Stimulated activated naive B cell treated with anti-CD40 and anti-IgM and Interleukin-4, amounts not matched to agents 10 μg/mL and 1 μg/mL and 100 μg/mL, for 72 hours (primary cell): ENCODE measurements around the gene MT1M.
"Not testable (repeated sequence)": the region's sequence is repeated elsewhere in the genome, so short reads cannot be mapped to it uniquely, and the experiment has no call there.

Experiments
- ATAC-seq, 2 donors: fragments of 150-1000 bp; cut with Tn5 transposase; replicated peaks; 2 replicates each; pipeline ENCODE4 v1.10.0; 2021; ENCODE audit warnings: moderate library complexity in 1 of 2
- DNase-seq: peaks from one replicate; pipeline ENCODE4 v3.0.0; 2021
- H3K27ac Mint-ChIP-seq: one replicate; pipeline ENCODE4 v1.8.0; 2022; ENCODE audit warnings: mild to moderate bottlenecking, mixed read lengths
- H3K27me3 Mint-ChIP-seq, 2 donors: one replicate each; pipeline ENCODE4 v1.8.0; 2022; ENCODE audit warnings: mixed read lengths in 2 of 2
- H3K36me3 Mint-ChIP-seq, 2 donors: one replicate each; pipeline ENCODE4 v1.8.0; 2022; ENCODE audit warnings: mixed read lengths in 2 of 2, mild to moderate bottlenecking in 1 of 2
- H3K4me1 Mint-ChIP-seq, 2 donors: one replicate each; pipeline ENCODE4 v1.8.0; 2022; ENCODE audit warnings: mixed read lengths in 2 of 2, mild to moderate bottlenecking in 1 of 2
- H3K4me3 Mint-ChIP-seq, 2 donors: one replicate each; pipeline ENCODE4 v1.8.0; 2022; ENCODE audit warnings: mild to moderate bottlenecking in 2 of 2, mixed read lengths in 2 of 2, moderate library complexity in 1 of 2
- H3K9me3 Mint-ChIP-seq, 2 donors: one replicate each; pipeline ENCODE4 v1.8.0; 2022; ENCODE audit warnings: mixed read lengths in 2 of 2, mild to moderate bottlenecking in 1 of 2

The MT1M gene

DNA sequence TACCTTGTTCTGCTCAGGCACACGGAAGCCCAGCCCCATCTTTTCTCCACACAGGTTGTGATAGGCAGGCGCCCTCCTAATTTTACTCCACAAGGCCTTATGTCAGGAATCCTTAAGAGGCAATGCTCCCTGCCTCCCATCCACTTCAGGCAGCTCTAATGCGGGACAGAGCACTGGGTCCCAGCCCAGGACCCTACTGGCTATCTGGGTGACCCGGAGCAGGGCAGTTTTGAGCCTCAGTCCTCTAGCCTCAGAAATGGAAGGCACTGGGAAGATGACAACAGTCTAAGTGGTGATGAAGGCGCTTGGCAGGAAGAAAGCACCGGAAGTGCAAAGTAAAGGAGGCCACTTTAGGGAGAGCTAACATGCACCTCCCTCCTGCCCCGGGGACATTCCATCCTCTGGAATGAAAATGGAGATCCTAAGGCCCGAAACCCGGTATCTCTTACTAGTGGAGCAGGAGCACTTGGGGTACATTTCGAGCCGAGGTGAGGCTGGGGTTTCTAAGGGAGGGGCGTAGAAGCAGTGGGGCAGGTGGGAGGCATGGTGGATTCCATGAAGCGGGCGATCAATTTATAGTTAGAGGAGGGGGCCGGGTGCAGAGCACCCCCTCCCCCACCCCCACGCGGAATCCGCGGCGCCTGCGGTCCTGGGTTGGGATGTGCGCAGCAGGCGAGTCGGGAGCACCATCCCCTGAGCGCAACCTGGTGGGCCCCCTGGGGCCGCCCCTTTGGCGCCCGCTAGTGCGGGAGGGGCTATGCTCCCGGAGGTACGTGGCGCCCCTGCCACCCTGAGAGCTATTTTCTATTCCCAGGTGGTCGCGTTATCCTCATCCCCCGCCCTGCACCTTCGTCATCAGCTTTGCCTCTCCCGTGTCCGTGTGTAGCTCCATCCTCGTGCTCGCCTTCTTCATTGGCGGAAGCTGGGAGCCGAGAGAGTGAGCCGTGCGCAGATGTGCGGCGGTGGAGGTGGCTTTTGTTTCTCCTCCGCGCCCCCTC lies 30.2 kb downstream of the MT1M start:
- Mint-ChIP-seq H3K36me3 (peaks cover 0 to 3% of the 10 kb centered on the region in 2 donors), H3K27ac (peak overlapping the region; percentile 26), H3K27me3 (peaks cover 59 to 68% of the 10 kb centered on the region in 2 donors), H3K4me3 (peak overlapping the region; percentile 55 to 71), H3K4me1 (peaks cover 14 to 24% of the 10 kb centered on the region in 2 donors), H3K9me3 (no peaks in the 10 kb centered on the region)
- no peak for DNase-seq
- no peak for ATAC-seq

DNA sequence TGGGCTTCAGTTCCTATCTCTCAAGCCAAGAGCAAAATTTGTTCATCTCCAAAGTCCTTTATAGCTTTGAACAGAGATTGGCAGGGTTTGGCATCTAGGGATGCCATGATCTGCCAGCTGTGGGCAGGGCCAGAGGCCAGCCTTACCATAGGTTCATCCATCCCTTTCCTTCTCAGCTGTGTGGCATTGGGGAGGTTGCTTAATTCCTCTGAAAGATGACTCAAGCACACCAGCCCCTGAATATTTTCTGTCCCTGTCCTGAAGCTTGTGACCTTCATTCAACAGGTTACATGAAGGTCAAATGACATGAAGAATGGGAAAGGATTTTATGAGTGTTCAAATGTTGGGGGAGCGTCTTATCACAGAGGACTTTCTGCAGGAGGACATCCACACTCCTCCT lies 32.0 kb downstream of the MT1M start:
- DNase-seq, result no peak
- Mint-ChIP-seq H3K9me3 (no peaks in the 10 kb centered on the region), H3K27ac (no peak overlapping the region), H3K27me3 (peaks cover 71 to 79% of the 10 kb centered on the region in 2 donors), H3K4me3 (no peak overlapping the region), H3K4me1 (peaks cover 13 to 26% of the 10 kb centered on the region in 2 donors), H3K36me3 (peaks cover 0 to 3% of the 10 kb centered on the region in 2 donors)
- ATAC-seq, result no peak

DNA sequence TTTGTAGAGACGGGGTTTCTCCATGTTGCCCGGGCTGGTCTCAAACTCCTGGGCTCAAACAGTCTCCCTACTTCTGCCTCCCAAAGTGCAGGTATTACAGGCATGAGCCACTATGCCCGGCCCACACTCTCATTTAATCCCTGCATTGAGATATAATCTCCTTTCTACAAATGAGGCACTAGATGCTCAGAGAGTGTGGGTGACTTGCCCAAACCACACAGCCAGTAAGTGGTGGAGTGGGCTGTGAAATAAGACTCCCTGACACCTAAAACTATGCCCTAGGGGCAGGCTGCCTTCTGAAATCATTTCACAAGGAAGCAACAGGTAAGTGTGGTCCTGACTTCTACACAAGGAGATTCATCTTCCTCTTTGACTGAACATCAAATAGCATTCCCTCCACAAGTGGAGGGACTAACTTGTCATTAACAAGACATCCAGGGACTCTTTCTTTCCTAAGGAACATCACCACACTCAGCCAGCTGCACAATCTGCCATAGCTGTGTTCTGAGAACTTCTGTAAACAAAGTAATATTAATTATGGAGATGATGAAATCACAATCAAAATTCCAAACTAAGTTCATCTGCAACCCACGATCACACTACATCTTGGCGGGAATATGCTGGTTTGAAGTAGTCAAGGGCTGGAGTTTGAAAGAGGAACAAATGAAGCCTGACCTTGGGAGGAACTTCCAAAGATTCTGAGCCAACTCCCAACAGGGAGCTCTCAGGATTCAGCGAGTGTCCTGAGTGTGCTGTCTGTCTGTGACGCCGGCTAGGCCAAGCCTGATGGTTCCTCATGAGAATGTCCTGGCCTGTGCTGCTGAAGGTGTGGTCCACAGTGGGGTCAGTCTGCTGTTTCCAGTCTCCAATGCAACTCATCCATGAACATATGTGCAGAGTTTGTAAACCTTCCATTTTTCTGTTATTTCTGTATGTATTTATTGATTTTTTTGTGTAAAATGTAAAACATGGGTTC lies 33.1 kb downstream of the MT1M start:
- peaks cover 17 to 31% of the 10 kb centered on the region in 2 donors for H3K4me1 Mint-ChIP-seq
- not testable (repeated sequence) for ATAC-seq, H3K9me3 Mint-ChIP-seq, H3K36me3 Mint-ChIP-seq, H3K27ac Mint-ChIP-seq, H3K4me3 Mint-ChIP-seq, DNase-seq
- peaks cover 81 to 85% of the 10 kb centered on the region in 2 donors for H3K27me3 Mint-ChIP-seq

DNA sequence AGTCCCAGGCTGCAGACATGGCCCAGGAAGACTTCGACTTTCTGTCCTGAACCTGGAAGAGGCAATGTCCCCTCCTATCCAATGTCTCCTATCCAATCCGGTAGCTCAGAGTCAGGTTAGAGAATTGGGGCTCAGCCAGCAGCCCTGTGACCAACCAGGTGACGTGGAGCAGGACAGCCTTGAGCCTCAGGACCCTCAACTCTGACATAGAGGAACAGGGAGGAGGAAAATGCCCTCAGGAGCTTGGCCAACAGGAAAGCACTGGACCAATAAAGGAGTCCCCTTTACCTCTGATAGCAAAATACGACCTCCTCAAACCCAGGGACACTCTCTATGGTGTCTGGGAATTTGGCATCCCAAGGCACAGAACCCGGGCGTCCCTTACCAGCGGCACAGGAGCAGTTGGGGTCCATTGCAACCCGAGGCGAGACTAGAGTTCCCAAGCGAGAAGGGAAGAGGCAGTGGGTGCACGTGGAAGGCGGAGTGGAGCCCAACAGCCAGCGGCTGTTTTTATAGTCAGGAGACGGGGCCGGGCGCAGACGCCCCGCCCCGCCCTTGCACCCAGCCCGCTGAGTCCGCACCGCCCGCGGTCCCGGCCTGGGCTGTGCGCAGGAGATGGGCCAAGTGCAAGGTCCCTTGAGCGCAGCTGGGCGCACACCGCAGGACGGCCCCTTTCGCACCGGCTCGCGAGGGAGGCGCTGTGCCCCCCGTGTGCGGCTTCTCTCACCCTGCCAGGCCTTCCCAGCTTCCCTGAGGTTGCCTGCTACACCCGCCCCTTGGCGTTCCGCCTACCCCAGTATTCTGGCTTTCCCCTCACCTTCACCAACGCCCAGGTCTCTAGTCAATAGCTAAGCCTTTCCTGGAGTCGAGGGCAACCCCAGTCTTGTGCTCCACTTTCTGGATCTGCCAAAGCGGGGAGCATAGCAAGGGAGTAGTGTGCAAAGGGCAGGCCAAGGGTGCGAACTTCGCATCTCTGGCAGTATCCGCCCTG lies 35.4 kb downstream of the MT1M start, which contains the start of gene MT1G:
Gene MT1G, minus strand, starts transcription at position 485 of the 991 bp plus-strand sequence. Its CDS starts 72 bp downstream, at position 413.
- Mint-ChIP-seq H3K4me3 (peak within 1 kb of the TSS; percentile 14 to 62), H3K4me1 (peaks cover 10 to 24% of the 10 kb centered on the region in 2 donors), H3K27me3 (peaks cover 84 to 85% of the 10 kb centered on the region in 2 donors), H3K9me3 (no peaks in the 10 kb centered on the region), H3K36me3 (no peaks in the 10 kb centered on the region), H3K27ac (no peak within 1 kb of the TSS)
- DNase-seq, result no peak
- peak; percentile 53 to 56 for ATAC-seq

DNA sequence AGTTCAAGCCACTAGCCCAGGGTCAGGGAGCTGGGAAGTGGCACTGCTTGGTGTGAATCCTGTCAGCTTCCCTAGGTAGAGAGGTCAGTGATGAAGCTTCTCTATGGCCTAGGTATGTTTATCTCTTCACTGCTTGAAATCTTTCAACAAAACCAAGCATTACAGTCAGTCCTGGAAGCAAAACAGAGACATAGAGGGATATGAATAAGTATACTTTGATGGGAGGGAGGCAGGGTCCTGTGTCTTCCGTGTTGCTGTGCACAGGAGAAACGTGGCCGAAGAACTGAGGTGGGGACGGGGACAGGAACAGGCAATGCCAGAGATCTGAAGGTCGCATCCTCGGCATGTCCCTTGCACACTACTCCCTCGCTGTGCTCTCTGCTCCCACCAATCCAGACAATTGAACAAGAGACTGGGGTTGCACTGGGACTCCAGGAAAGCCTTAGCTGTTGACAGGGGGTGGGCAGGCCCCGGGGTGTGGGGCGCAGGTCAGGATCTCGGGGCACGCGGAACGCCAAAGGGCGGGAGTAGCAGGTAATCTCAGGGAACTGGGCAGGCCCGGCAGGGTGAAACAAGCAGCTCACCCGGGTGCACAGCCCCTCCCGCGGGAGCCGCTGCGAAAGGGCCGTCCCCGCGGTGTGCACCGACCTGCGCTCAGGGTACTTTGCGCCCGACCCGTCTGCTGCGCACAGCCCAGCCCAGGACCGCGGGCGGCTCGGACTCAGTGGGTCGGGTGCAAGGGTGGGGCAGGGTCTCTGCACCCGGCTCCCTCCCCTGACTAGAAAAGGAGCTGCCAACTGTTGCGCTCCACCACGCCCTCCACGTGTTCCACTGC lies 36.8 kb downstream of the MT1M start, which contains the start of gene MT1H:
Gene MT1H, plus strand, starts transcription at position 810 of the 835 bp plus-strand sequence. CDS start 71 bp downstream, outside the sequence.
- H3K27ac Mint-ChIP-seq, result no peak within 1 kb of the TSS
- no peaks in the 10 kb centered on the region for H3K36me3 Mint-ChIP-seq
- peaks cover 7 to 18% of the 10 kb centered on the region in 2 donors for H3K4me1 Mint-ChIP-seq
- ATAC-seq, result peak in 1 of 2 donors; percentile 45
- H3K27me3 Mint-ChIP-seq, result peaks cover 84 to 90% of the 10 kb centered on the region in 2 donors
- H3K9me3 Mint-ChIP-seq, result no peaks in the 10 kb centered on the region
- DNase-seq, result no peak
- peak within 1 kb of the TSS in 1 of 2 donors; percentile 55 for H3K4me3 Mint-ChIP-seq

DNA sequence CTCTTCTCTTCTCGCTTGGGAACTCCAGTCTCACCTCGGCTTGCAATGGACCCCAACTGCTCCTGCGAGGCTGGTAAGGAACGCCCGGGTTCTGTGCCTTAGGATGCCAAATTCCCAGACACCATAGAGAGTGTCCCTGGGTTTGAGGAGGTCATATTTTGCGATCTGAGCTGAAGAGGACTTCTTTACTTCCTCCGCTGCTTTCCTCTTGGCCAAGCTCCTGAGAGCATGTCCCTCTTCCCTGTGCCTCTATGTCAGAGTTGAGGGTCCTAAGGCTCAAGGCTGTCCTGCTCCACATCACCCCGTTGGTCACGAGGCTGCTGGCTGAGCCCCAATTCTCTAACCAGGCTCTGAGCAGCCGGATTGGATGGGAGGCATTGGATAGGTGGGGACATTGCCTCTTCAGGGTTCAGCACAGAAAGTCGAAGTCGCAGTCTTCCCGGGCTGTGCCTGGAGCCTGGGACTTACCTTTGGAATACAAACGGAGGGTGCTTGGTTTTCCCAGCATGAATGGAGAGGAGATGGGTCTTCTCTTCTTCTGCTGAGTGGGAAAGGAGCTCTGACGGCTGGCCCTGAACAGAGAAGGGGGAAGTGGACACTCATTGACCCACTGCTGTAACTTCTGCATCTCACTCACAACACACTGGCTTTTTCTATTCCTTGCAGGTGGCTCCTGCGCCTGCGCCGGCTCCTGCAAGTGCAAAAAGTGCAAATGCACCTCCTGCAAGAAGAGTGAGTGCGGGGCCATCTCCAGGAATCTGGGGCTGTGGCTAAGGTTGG lies 37.6 kb downstream of the MT1M start:
- H3K4me3 Mint-ChIP-seq, result peak overlapping the region in 1 of 2 donors; percentile 55
- H3K9me3 Mint-ChIP-seq, result no peaks in the 10 kb centered on the region
- no peak for ATAC-seq
- peaks cover 82 to 90% of the 10 kb centered on the region in 2 donors for H3K27me3 Mint-ChIP-seq
- no peak for DNase-seq
- H3K27ac Mint-ChIP-seq, result no peak overlapping the region
- H3K36me3 Mint-ChIP-seq, result no peaks in the 10 kb centered on the region
- H3K4me1 Mint-ChIP-seq, result peaks cover 8 to 18% of the 10 kb centered on the region in 2 donors

DNA sequence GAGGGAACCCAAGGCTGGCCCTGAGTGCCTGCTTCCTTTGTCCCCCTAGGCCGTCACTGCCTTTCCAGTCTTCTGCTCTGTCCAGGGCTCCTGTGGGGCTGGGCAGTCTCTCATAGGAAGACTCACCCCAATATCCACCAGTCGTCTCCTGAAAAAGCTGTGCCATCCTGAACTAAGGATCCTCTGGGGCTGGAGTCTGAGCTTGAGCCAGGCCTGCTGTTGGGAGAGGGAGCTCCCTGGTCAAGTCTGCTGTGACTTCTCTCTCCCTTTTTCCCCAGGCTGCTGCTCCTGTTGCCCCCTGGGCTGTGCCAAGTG lies 38.1 kb downstream of the MT1M start:
- Mint-ChIP-seq H3K27ac (no peak overlapping the region), H3K9me3 (no peaks in the 10 kb centered on the region), H3K4me3 (no peak overlapping the region), H3K36me3 (no peaks in the 10 kb centered on the region), H3K4me1 (peaks cover 11 to 23% of the 10 kb centered on the region in 2 donors), H3K27me3 (peaks cover 82 to 90% of the 10 kb centered on the region in 2 donors)
- DNase-seq (no peak), ATAC-seq (no peak)

DNA sequence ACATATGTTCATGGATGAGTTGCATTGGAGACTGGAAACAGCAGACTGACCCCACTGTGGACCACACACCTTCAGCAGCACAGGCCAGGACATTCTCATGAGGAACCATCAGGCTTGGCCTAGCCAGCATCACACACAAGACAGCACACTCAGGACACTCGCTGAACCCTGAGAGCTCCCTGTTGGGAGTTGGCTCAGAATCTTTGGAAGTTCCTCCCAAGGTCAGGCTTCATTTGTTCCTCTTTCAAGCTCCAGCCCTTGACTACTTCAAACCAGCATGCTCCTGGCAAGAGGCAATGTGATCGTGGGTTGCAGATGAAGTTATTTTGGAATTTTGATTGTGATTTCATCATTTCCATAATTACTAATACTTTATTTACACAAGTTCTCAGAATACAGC lies 39.2 kb downstream of the MT1M start:
- ATAC-seq, result not testable (repeated sequence)

DNA sequence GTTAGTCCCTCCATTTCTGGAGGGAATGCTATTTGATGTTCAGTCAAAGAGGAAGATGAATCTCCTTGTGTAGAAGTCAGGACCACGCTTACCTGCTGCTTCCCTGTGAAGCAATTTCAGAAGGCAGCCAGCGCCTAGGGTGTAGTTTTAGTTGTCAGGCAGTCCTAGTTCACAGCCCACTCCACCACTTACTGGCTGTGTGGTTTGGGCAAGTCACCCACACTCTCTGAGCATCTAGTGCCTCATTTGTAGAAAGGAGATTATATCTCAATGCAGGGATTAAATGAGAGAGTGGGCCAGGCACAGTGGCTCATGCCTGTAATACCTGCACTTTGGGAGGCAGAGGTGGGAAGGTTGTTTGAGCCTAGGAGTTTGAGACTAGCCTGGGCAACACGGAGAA lies 39.7 kb downstream of the MT1M start:
- not testable (repeated sequence) for H3K4me3 Mint-ChIP-seq, H3K27ac Mint-ChIP-seq, H3K9me3 Mint-ChIP-seq, ATAC-seq, H3K36me3 Mint-ChIP-seq, DNase-seq
- Mint-ChIP-seq H3K4me1 (peaks cover 13 to 33% of the 10 kb centered on the region in 2 donors), H3K27me3 (peaks cover 85 to 97% of the 10 kb centered on the region in 2 donors)

More for the DNA sequence above, 39.2 kb downstream of the MT1M start:
- H3K36me3 Mint-ChIP-seq, H3K4me3 Mint-ChIP-seq, H3K9me3 Mint-ChIP-seq, DNase-seq, H3K27ac Mint-ChIP-seq: not testable (repeated sequence)
- peaks cover 86 to 94% of the 10 kb centered on the region in 2 donors for H3K27me3 Mint-ChIP-seq
- H3K4me1 Mint-ChIP-seq, result peaks cover 13 to 33% of the 10 kb centered on the region in 2 donors

DNA sequence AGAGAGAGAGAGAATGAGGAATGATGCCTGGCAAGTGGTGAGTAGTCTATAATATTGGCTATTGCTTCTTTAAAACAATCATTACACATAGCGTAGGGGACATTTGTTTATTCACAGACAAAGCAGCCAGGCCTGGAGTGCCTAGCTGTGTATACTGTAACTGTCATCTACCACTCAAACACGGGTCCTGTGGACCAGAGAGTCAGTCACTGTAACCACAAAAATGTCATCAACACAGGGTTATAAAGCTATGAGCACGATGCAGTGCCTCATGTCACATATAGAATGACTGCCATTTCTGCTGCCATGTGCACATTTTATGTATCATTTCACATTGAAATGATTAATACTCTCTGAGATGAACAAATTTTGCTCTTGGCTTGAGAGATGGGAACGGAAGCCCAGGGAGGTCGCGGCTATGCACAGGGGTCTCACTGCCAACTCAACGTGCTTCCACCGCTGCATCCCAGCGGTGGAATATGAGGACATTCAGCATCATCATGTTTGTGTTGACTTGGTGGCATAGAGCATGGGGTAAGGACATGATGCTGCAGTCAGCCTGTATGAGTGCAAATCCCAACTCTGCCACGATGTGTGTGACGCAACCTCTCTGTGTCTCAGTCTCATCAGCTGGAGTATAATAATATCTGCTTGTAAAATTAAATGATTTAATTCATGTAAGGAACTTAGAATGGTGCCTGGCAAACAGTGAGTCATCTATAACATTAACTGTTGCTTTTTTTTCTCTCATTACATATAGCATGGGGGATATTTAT lies 40.5 kb downstream of the MT1M start:
- Mint-ChIP-seq H3K4me3 (no peak overlapping the region), H3K27ac (no peak overlapping the region), H3K9me3 (no peaks in the 10 kb centered on the region), H3K36me3 (no peaks in the 10 kb centered on the region), H3K4me1 (peaks cover 13 to 33% of the 10 kb centered on the region in 2 donors), H3K27me3 (peaks cover 81 to 98% of the 10 kb centered on the region in 2 donors)
- no peak for ATAC-seq
- DNase-seq, result no peak

DNA sequence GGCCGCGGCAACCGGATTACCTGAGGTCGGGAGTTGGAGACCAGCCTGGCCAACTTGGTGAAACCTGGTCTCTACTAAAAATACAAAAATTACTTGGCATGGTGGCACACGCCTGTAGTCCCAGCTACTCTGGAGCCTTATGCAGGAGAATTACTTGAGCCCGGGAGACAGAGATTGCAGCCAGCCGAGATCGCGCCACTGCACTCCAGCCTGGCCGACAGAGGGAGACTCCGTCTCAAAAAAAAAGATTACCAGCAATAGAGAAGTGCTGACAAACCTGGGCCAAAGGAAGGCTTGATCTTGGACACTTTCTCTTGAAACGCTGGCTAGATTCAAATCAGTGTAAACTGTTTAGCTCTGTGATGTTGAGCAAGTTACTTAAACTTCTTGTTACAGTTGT lies 41.5 kb downstream of the MT1M start:
- Mint-ChIP-seq H3K4me1 (peaks cover 10 to 26% of the 10 kb centered on the region in 2 donors), H3K4me3 (no peak overlapping the region), H3K27ac (no peak overlapping the region), H3K36me3 (no peaks in the 10 kb centered on the region), H3K27me3 (peaks cover 76 to 88% of the 10 kb centered on the region in 2 donors), H3K9me3 (no peaks in the 10 kb centered on the region)
- DNase-seq, result no peak
- ATAC-seq, result peak; percentile 59 to 66
